ENCODE measurements around the gene CNPPD1. TPM values are rescaled to one million over a fixed set of nuclear protein-coding genes. Genes with fewer than 3 reads are reported as not detected.

CNPPD1 gene
- total and polyA plus RNA-seq, 8 donors: 12.8 to 48.2 (median 35.2) TPM

- peak; percentile 55 to 64 for DNase-seq
- intact Hi-C loops (cut with DNase I; ENCODE audit: low total_unique reads): no loop called here
- H3K36me3 ChIP-seq: peaks cover 0 to 7% (median 0%) of the 10 kb centered on the region in 4 donors
- no peaks in the 10 kb centered on the region for H3K27me3 ChIP-seq
- TF ChIP-seq POLR2A (IDR thresholded peaks at IDR 0.05) (no peak), POLR2AphosphoS5 (IDR thresholded peaks at IDR 0.05) (peak in 2 of 3 donors; percentile 44 to 78)
- peak overlapping the region; percentile 32 to 84 (median 70) for H3K27ac ChIP-seq
- 32 to 60% (median 39%) methylated on average over 3 of the region's 3 CpGs for WGBS, 5 donors
- H3K4me1 ChIP-seq: peaks cover 41 to 69% (median 59%) of the 10 kb centered on the region in 4 donors
- H3K4me3 ChIP-seq: no peak overlapping the region
- no peaks in the 10 kb centered on the region for H3K9me3 ChIP-seq
Observed at GRCh38 chr2:219126555-219126954, 50.2 kb downstream of the CNPPD1 start.

- Histone ChIP-seq H3K9me3 (no peaks in the 10 kb centered on the region), H3K36me3 (peaks cover 0 to 5% (median 0%) of the 10 kb centered on the region in 4 donors), H3K27me3 (no peaks in the 10 kb centered on the region), H3K4me3 (no peak overlapping the region), H3K4me1 (peaks cover 41 to 69% (median 60%) of the 10 kb centered on the region in 4 donors), H3K27ac (peak overlapping the region in 1 of 5 donors; percentile 84)
- intact Hi-C loops (cut with DNase I; ENCODE audit: low total_unique reads): no loop called here
- no peak for DNase-seq
- 46 to 84% (median 60%) methylated on average over 1 of the region's 1 CpG for WGBS, 5 donors
- TF ChIP-seq POLR2AphosphoS5 (IDR thresholded peaks at IDR 0.05) (no peak), POLR2A (IDR thresholded peaks at IDR 0.05) (no peak), EP300 (IDR thresholded peaks at IDR 0.05) (no peak), CTCF (IDR thresholded peaks at IDR 0.05) (no peak)
Observed at GRCh38 chr2:219125886-219126270, 50.8 kb downstream of the CNPPD1 start.

- WGBS, 5 donors: 75 to 78% (median 75%) methylated on average over 10 of the region's 10 CpGs
- no peak overlapping the region for H3K4me3 ChIP-seq
- H3K9me3 ChIP-seq: no peaks in the 10 kb centered on the region
- H3K27me3 ChIP-seq: no peaks in the 10 kb centered on the region
- peak overlapping the region in 1 of 5 donors; percentile 84 for H3K27ac ChIP-seq
- H3K36me3 ChIP-seq: no peaks in the 10 kb centered on the region
- peaks cover 41 to 69% (median 62%) of the 10 kb centered on the region in 4 donors for H3K4me1 ChIP-seq
- peak; percentile 29 to 80 for DNase-seq
- intact Hi-C loops (cut with DNase I; ENCODE audit: low total_unique reads): no loop called here
- TF ChIP-seq POLR2AphosphoS5 (IDR thresholded peaks at IDR 0.05): no peak
- no peak for TF ChIP-seq EP300 (IDR thresholded peaks at IDR 0.05)
- TF ChIP-seq CTCF (IDR thresholded peaks at IDR 0.05): no peak
- TF ChIP-seq POLR2A (IDR thresholded peaks at IDR 0.05): no peak
Observed at GRCh38 chr2:219125225-219125885, 51.4 kb downstream of the CNPPD1 start.

- H3K27me3 ChIP-seq: no peaks in the 10 kb centered on the region
- intact Hi-C loops (cut with DNase I; ENCODE audit: low total_unique reads): no loop called here
- H3K4me1 ChIP-seq: peaks cover 41 to 70% (median 63%) of the 10 kb centered on the region in 4 donors
- no peaks in the 10 kb centered on the region for H3K36me3 ChIP-seq
- no peak overlapping the region for H3K4me3 ChIP-seq
- H3K9me3 ChIP-seq: no peaks in the 10 kb centered on the region
- peak overlapping the region in 2 of 5 donors; percentile 30 to 84 for H3K27ac ChIP-seq
- 25 to 50% (median 45%) methylated on average over 4 of the region's 4 CpGs for WGBS, 5 donors
- TF ChIP-seq POLR2A (IDR thresholded peaks at IDR 0.05) (no peak), CTCF (IDR thresholded peaks at IDR 0.05) (no peak), EP300 (IDR thresholded peaks at IDR 0.05) (no peak), POLR2AphosphoS5 (IDR thresholded peaks at IDR 0.05) (no peak)
- peak in 1 of 2 donors; percentile 62 for DNase-seq
Observed at GRCh38 chr2:219124381-219125110, 52.2 kb downstream of the CNPPD1 start.
